Non-pigmented ciliary epithelial cell (primary cell): Measurements from ENCODE around the gene LAX1.
"Not testable (repeated sequence)": the region's sequence is repeated elsewhere in the genome, so short reads cannot be mapped to it uniquely, and the experiment has no call there.

ENCODE experiments used
- DNase-seq: peaks from one replicate; pipeline ENCODE4 v3.0.0-alpha.2; 2010; ENCODE audit warnings: low read depth

LAX1 gene

DNA sequence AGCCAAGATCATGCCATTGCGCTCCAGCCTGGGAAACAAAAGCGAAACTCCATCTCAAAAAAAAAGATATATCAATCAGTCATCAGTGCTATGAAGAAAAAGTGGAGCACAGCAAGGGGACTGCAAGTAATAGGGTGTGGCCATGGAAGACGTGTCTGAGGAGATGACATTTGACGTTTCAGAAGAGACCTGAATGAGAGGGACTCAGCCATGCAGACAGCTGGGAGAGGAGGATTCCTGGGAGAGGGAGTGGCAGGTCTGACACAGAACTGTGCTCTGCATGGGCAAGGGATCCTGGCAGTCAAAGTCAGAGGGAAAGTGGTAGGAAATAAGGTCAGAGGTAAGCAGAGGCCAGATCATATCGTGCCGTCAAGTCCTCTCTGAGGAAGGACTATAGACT is 3.3 kb downstream of the LAX1 start:
- no peak for DNase-seq

DNA sequence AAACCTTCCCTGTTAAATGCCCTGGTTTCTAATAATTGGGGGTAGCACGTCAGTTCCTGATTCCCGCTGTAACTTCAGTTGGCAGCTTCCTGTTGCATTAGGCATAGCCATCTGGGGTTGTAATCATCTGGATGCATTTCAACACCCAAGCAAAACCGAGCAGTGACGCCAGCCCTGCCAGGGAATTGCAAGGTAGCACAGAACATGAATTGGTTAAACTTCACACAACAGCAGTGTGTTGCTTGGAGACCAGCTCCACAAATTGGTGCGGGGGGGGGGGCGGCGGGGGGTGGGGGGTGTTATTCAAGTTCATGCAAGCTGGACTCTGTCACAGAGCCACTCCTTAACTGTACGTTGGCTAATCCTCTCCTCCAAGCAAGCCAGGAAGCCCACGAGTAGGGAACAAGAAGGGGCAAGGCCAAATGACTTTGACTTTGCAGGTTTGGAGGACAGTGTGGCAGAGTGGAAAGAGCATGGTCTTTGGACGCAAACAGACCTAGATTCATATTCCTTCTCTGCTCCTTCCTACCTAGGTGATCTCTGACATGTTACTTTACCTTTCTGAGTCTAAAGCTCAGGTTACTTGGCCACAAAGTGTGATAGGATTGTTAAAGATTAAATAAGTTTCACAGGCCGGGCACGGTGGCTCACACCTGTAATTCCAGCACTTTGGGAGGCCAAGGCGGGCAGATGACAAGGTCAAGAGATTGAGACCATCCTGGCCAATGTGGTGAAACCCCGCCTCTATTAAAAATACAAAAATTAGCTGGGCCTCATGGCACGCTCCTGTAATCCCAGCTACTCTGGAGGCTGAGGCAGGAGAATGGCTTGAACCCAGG is 4.7 kb downstream of the LAX1 start:
- peak; percentile 65 for DNase-seq

DNA sequence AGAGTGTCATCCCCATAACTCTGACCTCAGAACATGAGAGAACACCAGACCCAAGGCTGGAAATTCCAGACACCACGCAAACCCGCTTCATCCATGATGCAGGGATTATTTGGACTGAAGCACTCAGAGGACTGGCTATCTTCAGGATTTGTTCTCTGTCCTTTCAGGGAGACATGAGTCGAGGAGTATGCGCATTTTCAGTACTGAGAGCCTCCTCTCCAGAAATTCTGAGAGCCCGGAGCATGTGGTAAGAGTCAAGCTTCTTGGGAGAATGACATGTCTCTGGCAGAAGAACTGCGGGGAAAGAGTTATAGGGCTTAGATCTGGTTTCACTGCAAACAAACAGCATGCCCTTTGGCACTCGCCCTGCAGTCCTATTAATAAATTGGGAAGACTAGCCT is 6.9 kb downstream of the LAX1 start:
- no peak for DNase-seq

DNA sequence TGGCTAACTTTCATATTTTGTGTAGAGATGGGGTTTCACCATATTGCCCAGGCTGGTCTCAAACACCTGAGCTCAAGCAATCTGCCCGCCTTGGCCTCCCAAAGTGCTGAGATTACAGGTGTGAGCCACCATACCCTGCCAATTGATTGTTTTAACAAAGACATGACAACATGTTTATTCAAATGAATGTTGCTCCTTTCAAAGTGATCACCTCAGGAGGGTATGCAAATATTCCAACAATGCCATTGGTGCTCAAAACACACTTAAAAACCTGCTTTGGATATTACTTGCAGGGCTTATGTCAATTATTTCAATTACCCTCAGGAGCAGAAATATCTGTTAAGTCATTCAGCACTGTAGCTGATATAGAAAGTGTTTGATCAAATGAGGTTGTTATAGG is 7.9 kb downstream of the LAX1 start:
- no peak for DNase-seq

DNA sequence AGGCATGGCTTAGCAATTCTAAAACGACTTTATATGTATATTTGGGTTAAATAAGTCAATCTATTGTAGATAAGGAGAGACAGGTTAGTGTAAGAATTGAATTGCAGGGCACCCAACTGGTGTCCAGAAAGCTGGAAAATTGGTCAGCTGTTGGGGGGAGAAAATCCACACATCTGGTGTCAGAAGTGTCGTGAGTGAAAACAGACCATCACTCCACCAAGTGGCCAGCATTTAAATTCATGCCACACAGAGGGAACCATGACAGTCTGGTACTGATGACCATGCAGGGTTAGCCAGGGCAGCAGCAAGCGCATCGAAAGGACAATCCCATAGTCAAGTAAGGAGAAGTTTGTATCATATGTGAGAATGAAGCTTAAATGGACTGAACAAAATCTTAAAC is 11.7 kb downstream of the LAX1 start:
- DNase-seq = no peak

DNA sequence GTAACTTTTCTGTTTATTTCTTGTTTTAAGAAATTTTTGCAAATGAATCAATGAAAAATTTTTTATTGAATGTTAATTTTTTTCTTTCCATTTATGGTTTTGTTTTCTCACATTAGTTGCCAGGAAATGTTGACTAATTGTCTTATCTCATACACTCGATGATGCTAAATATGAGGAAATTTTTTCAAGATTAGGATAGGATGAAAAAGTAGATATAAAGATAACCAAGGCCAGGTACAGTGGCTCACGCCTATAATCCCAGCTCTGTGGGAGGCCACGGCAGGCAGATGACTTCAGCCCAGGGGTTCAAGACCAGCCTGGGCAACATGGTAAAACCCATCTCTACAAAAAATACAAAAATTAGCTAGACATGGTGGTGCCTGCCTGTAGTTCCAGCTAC is 12.6 kb downstream of the LAX1 start:
- DNase-seq = no peak

DNA sequence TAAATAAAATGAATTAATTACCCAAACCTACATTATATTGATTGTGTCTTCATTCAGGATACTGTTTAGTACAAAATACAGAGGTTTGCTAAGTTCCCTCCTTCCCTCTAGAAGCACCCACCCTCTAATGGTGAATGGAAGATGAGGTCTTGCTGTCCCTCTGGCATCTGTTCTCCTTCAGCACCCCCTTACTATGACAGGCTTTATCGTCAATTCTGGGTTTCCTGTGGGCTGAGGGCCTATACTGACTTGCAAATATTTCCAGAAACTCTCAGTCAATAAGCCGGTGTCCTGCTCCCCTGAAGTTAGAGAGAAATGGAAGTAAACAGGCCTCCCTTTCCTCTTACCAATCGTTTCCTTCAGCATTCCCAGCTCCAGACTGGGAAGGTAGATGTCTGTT is 13.2 kb downstream of the LAX1 start:
- no peak for DNase-seq

DNA sequence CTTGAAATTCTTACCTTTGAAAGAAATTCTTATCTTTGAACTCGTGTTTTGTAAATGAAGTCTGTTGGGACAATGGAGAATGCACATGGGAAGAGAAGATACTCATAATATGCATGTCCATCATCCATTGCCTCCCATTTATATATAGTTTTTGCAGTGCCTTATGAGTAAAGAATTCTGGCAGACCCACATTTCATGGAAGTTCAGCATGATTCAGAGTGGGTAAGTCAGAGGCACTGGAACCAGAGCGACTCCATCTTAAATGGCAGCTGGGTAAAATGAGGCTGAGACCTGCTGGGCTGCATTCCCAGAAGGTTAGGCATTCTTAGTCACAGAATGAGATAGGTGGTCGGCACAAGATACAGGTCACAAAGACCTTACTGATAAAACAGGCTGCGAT is 13.8 kb downstream of the LAX1 start:
- DNase-seq = no peak

DNA sequence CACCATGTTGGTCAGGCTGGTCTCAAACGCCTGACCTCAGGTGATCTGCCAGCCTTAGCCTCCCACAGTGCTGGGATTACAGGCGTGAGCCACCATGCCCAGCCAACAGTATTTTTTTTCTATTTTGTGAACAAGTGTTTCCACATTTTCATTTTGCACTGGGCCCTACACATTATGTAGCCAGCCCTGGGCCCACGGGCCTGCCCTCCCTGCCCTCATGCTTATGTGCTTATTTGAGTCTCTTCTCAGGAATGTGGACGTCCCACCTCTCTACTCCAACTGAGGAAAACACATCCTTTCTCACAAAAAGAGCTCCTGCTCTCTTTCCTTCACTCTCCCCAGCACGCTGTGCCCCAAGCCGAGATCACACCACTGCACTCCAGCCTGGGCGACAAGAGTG is 17.0 kb downstream of the LAX1 start:
- DNase-seq = no peak

DNA sequence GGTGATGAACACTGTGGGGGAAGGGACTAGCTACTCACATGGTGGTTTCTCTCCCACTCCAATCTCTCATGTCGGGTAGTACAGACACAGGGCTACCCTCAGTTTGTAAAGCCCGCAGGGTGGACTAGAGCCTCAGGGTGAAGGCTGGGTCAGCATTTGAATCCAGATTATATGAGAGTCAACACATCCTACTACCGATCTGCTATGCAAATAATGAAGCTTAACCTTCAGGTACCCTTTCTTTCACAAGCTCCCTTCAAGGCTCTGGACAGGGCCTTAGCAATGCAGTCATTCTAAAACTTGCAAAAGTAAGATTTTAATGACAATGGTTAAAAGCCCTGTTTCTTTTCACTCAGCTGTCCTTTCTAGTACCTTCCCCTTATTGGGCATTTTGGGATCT is 25.0 kb downstream of the LAX1 start:
- DNase-seq = no peak

DNA sequence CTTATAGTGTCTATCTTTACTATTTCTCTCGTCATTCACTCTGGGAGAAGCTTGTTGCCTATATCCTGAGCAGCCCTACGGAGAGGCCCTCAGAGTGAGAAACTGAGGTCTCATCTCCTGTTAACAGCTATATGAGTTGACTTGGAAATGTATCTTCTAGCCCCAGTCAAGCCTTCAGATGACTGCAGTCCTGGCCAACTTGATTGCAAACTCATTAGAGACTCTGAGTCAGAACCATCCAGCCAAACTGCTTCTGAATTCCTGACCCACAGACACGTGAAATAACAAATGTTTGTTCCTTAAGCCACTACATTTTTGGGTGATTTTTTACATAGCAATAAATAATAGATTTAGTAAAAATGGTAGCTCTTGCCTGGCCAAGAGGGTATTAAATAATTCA is 26.5 kb downstream of the LAX1 start:
- no peak for DNase-seq

DNA sequence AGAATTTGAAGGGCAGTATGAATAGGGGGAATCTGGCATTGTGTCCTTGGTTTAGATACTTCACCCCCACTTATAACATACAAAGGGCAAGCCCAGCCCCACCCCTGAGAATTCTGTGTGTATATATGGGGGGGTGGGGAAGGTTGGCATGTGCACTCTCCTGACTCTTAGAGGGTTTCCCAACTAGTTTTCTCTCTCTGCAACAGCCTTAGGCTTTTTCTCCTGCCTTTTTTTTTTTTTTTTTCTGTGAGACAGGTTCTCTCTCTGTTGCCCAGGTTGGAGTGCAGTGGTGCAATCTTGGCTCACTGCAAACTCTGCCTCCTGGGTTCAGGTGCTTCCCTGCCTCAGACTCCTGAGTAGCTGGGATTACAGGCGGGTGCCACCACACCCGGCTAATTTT is 27.5 kb downstream of the LAX1 start:
- DNase-seq = no peak

DNA sequence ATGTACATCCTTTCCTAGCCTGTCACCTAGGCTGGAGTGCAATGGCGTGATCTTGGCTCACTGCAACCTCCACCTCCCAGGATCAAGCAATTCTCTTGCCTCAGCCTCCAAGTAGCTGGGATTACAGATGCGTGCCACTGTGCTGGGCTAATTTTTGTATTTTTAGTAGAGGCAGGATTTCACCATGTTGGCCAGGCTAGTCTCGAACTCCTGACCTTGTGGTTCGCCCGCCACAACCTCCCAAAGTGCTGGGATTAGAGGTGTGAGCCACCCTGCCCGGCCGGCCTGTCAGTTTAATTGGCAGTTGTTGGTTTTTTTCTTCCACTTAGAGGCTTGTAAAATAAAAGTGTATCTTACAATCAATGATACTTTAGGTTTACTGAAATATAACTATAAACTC is 28.6 kb downstream of the LAX1 start:
- not testable (repeated sequence) for DNase-seq

DNA sequence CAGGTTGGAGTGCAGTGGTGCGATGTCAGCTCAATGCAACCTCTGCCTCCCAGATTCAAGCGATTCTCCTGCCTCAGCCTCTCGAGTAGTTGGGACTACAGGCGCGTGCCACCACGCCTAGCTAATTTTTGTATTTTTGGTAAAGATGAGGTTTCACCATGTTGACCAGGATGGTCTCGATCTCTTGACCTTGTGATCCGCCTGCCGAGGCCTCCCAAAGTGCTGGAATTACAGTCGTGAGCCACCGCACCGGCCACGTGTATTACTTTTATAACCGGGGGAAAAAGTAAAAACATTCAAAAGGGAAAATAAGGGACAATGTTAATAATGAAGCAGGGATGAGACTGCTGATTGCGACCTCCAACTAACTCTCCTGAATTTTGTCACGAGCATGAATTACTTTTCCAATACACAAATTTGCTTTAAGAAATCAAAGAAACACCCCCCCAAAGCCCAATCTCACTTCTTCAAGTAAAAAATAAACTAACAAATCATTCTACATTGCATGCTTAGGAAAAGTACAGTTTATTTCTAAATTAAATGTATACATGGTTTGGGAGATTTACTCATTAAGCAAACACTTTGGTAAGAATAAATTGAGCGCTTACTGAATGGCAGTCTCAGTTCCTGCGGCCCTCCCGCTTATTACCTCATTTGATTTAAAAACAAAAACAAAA is 29.9 kb downstream of the LAX1 start:
- DNase-seq = no peak

DNA sequence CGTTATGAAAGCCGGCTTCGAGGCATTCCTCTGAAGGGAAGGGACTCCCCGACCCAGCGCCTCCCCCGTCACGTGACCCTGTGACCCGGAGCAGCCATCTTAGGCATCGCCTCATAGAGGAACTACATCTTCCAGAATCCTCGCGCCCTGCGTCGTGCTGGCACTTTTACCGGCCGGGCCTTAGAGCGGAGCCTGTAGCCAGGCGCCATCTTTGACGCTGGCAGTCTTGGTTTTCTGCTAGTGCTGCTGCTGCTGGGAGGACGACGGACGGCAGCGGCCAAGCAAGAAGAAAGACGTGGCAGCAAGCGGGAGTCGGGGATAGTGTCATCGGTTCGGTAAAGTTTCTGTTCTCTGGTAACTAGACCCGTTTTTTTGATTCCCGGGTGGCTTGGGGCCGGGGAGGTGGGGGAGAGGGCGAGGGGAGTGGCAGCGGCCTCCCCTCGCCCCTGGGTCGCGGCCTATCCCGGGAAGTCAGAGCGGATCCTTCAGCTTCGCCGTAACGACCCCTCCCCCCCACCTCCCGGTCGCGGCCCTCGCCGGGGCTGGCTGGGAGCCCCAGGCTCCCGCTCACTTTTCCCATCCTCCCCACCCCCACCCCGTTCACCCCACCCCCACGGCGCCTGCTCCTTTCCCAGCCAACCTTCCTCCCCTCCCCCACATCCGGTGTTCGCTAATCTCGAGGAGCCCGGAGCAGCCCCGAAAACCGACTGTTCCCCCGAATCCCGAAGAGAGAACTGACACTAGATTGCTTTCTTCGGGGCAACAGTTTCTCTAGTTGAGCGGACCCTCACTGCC is 30.7 kb downstream of the LAX1 start, which contains the start of the genes ZBED6 and ZC3H11A:
Gene ZBED6, plus strand, starts transcription at position 183 of the 795 bp plus-strand sequence. CDS start 1,900 bp downstream, outside the sequence.
Gene ZC3H11A, plus strand, starts transcription at position 183 of the 795 bp plus-strand sequence. CDS start 21,448 bp downstream, outside the sequence.
- peak; percentile 93 for DNase-seq

DNA sequence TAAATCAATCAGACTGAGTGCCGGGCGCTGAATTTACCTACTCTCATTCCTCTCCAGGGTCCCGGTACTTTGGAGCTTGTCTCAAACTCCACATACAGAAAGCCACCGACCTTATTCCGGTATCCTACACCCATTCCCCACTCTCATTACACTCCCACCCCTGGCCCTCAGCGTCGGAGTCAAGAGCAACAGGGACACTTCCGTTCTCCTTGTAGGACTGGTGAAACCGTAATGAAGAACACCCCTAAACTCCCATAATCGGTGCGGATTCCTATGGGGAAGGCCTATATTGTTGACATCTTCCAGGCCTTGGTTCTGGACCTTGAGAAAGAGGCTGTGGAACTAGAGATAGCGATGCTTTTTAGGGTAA is 31.2 kb downstream of the LAX1 start:
- no peak for DNase-seq

DNA sequence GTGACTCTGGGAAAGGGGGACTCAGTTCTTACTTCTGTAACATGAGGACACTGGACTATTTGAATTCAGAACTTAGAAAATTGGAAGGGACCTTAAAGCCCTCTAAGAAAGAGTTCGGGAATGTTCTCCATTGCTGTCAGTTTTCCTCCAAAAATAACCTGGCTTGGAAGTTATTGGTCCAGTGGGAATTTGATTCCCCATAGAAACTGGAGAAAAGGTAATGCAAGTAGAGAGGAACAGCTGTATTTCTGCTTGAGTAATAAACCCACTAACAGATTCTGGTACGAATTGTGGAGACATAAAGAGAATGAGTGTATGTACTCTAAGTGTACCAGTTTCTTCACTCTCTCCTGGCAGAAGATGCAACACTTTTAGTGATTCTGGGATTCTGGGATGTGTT is 32.2 kb downstream of the LAX1 start:
- no peak for DNase-seq

DNA sequence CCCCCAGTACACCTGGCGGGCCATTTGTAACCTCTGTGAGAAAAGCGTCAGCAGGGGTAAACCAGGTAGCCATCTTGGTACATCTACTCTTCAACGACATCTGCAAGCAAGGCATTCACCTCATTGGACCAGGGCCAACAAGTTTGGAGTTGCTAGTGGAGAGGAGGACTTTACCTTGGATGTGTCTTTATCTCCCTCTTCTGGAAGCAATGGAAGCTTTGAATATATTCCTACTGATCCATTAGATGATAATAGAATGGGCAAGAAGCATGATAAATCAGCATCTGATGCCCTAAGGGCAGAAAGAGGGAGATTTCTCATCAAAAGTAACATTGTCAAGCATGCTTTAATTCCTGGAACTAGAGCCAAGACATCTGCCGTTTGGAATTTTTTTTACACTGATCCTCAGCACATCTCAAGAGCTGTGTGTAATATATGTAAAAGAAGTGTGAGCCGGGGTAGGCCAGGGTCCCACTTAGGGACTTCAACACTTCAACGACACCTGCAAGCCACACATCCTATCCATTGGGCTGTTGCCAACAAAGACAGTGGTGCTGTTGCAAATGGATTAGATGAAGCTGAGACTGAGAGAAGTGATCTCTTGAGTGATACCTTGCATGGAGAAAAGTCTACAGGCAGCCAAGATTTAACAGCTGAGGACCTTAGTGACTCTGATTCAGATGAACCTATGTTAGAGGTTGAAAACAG is 33.1 kb downstream of the LAX1 start:
- no peak for DNase-seq

DNA sequence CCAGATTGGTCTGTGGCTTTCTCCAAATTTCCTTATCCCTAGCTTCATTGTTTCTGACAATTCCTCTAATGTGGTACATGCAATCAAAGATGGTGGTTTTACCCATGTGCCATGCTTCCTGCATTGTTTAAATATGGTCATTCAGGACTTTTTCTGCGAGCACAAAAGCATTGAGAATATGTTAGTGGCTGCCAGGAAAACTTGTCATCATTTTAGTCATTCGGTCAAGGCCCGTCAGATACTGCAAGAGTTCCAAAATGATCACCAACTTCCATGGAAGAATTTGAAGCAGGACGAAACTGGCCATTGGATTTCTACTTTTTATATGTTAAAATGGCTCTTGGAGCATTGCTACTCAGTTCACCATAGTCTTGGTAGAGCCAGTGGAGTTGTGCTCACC is 34.2 kb downstream of the LAX1 start:
- DNase-seq = no peak

DNA sequence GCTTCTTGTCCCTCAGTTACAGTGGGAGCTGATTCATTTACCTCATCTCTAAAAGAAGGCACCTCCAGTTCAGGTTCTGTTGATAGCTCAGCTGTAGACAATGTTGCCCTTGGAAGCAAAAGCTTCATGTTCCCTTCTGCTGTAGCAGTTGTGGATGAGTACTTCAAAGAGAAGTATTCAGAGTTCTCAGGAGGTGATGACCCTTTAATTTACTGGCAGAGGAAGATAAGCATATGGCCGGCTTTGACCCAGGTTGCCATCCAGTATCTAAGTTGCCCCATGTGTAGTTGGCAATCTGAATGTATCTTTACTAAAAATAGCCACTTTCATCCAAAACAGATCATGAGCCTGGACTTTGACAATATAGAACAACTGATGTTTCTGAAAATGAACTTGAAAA is 35.0 kb downstream of the LAX1 start:
- DNase-seq = no peak

DNA sequence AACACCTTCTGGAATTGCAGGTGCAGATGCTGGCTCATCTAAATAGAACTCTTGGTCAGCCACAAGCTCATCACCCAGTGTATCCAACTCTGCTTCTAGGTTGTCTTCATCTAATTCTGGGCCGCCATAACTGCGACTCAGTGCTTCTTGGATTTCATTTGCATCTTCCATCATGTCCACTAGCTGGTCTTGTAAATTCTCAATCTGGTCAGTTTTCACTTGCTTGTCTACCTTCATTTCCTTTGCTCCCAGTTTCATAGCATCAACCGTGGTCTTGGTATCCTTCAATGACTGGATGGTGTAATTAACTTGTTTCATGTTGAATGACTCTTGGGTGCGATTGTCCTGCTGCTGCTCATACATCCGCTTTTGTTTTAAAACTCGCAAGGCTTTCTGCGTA is 40.7 kb downstream of the LAX1 start:
- no peak for DNase-seq

DNA sequence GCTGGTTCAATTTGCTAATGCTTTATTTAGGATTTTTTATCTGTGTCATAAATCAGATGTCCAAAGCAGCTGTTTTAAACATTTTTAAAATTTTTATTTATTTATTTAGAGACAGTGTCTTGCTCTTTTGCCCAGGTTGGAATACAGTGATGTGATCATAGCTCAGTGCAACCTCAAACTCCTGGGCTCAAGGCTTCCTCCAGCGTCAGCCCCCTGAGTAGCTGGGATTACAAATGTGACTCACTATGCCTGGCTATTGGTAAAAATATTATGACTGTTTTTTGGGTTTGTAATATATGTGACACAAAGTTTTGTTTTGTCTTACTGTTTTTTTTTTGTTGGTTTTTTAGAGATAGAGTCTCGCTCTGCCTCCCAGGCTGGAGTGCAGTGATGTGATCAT is 42.2 kb downstream of the LAX1 start:
- DNase-seq = peak; percentile 64
